MCF 10A (cell line): Measurements from ENCODE around the gene CAPG. TPM values are rescaled to one million over a fixed set of nuclear protein-coding genes. Genes with fewer than 3 reads are reported as not detected.

Source experiments
- BruUV-seq: library from RNA; stranded (reverse); fragments of 400-500 nt; replicated peaks from 2 replicates; lab custom pipeline; 2021; lab: Mats Ljungman, UMichigan
- CTCF ChIA-PET: fragments of 300-600 bp; sonication (Branson Sonifier 250); formaldehyde crosslinking; extraction: SDS; loops from one replicate; lab custom pipeline; 2021; ENCODE audit warnings: antibody characterized with exemption, inconsistent platforms; lab: Yijun Ruan, JAX
- POLR2A ChIA-PET: fragments of 300-600, 350-650 bp; sonication (Branson Sonifier 250); formaldehyde crosslinking; extraction: SDS; loops from one replicate; lab custom pipeline; 2020; ENCODE audit warnings: antibody characterized with exemption, inconsistent platforms; lab: Yijun Ruan, JAX
- DNase-seq: peaks from one replicate; pipeline ENCODE4 v3.0.0-alpha.2; 2018; ENCODE audit not compliant: unreplicated experiment
- H3K27ac Mint-ChIP-seq: one replicate; pipeline ENCODE4 v1.8.0; 2022; ENCODE audit warnings: mild to moderate bottlenecking, low read depth, mixed read lengths; ENCODE audit not compliant: unreplicated experiment
- H3K27me3 Mint-ChIP-seq: one replicate; pipeline ENCODE4 v1.8.0; 2022; ENCODE audit warnings: mixed read lengths; ENCODE audit not compliant: insufficient read depth, unreplicated experiment
- H3K36me3 Mint-ChIP-seq: one replicate; pipeline ENCODE4 v1.8.0; 2022; ENCODE audit warnings: mild to moderate bottlenecking, moderate library complexity, mixed read lengths; ENCODE audit not compliant: insufficient read depth, unreplicated experiment
- H3K4me1 Mint-ChIP-seq: one replicate; pipeline ENCODE4 v1.8.0; 2022; ENCODE audit warnings: mixed read lengths; ENCODE audit not compliant: insufficient read depth, unreplicated experiment
- H3K4me3 Mint-ChIP-seq: one replicate; pipeline ENCODE4 v1.8.0; 2022; ENCODE audit warnings: mild to moderate bottlenecking, moderate library complexity, mixed read lengths; ENCODE audit not compliant: unreplicated experiment
- H3K9me3 Mint-ChIP-seq: one replicate; pipeline ENCODE4 v1.8.0; 2022; ENCODE audit warnings: mixed read lengths; ENCODE audit not compliant: unreplicated experiment
- CTCF ChIP-seq: fragments of 200-600 bp; IDR thresholded peaks from one replicate; pipeline ENCODE4 v1.8.0; 2022; ENCODE audit warnings: antibody characterized with exemption, mild to moderate bottlenecking; ENCODE audit not compliant: unreplicated experiment
- intact Hi-C: fragments of 100-400 bp; cut with micrococcal nuclease; formaldehyde crosslinking; loops from 2 replicates; pipeline ENCODE4 v1.14.1; 2022
- total RNA-seq: library from RNA; stranded (reverse); gene quantifications from 2 replicates; pipeline ENCODE4 v1.2.3, GENCODE V29; 2022

The CAPG gene
- total RNA-seq, 1 experiment from 2014 or later = 188 TPM

GRCh38 chr2:85457877-85458316, 47.7 kb upstream of the CAPG start:
- intact Hi-C loops = no loop called here

GRCh38 chr2:85457043-85457442, 46.9 kb upstream of the CAPG start:
- Mint-ChIP-seq H3K4me1 (peaks cover 23% of the 10 kb centered on the region), H3K9me3 (no peaks in the 10 kb centered on the region), H3K36me3 (no peaks in the 10 kb centered on the region), H3K27me3 (no peaks in the 10 kb centered on the region), H3K4me3 (no peak overlapping the region), H3K27ac (no peak overlapping the region)
- no peak for TF ChIP-seq CTCF
- POLR2A ChIA-PET = interaction anchor here (0.6 to 4.5 kb wide), 16 partner anchors 9 to 103 kb away, joined by 3 to 32 read pairs (median 9); partner anchors contain the start of genes ELMOD3, MAT2A and RETSAT
- DNase-seq = no peak
- no TSS peak for BruUV-seq
- intact Hi-C loops = no loop called here
- CTCF ChIA-PET = interaction anchor here (1.0 to 2.6 kb wide), 4 partner anchors 11 to 38 kb away, joined by 3 to 8 read pairs (median 6); no protein-coding TSS in a partner anchor

More at GRCh38 chr2:85457877-85458316, 47.7 kb upstream of the CAPG start:
- Mint-ChIP-seq H3K27me3 (no peaks in the 10 kb centered on the region), H3K27ac (peak overlapping the region; percentile 40), H3K4me3 (no peak overlapping the region), H3K36me3 (no peaks in the 10 kb centered on the region), H3K4me1 (peaks cover 17% of the 10 kb centered on the region), H3K9me3 (no peaks in the 10 kb centered on the region)
- no TSS peak for BruUV-seq
- TF ChIP-seq CTCF = no peak
- DNase-seq = peak; percentile 96
- ChIA-PET POLR2A (interaction anchor here (0.6 to 4.5 kb wide), 18 partner anchors 10 to 104 kb away, joined by 3 to 32 read pairs (median 6); partner anchors contain the start of genes ELMOD3, MAT2A and RETSAT), CTCF (interaction anchor here (1.0 to 2.6 kb wide), 3 partner anchors 11 to 38 kb away, joined by 3 to 8 read pairs (median 6); no protein-coding TSS in a partner anchor)

GRCh38 chr2:85455552-85456090, 45.5 kb upstream of the CAPG start:
- Mint-ChIP-seq H3K36me3 (no peaks in the 10 kb centered on the region), H3K4me1 (peaks cover 27% of the 10 kb centered on the region), H3K27me3 (no peaks in the 10 kb centered on the region), H3K9me3 (no peaks in the 10 kb centered on the region), H3K27ac (no peak overlapping the region), H3K4me3 (no peak overlapping the region)
- no peak for DNase-seq
- no peak for TF ChIP-seq CTCF
- CTCF ChIA-PET = interaction anchor here (1.9 kb wide), 1 partner anchor 9 kb away, joined by 7 read pairs; no protein-coding TSS in a partner anchor
- intact Hi-C loops = no loop called here
- BruUV-seq = no TSS peak
- POLR2A ChIA-PET = interaction anchor here (0.6 to 4.5 kb wide), 7 partner anchors 10 to 90 kb away, joined by 3 to 23 read pairs (median 14); partner anchors contain the start of gene MAT2A

GRCh38 chr2:85453571-85453970, 43.4 kb upstream of the CAPG start:
- DNase-seq = no peak
- peaks cover 27% of the 10 kb centered on the region for H3K4me1 Mint-ChIP-seq
- no TSS peak for BruUV-seq
- TF ChIP-seq CTCF = no peak
- no peak overlapping the region for H3K27ac Mint-ChIP-seq
- CTCF ChIA-PET = interaction anchor here (0.6 to 1.0 kb wide), 3 partner anchors 9 to 14 kb away, joined by 3 read pairs; no protein-coding TSS in a partner anchor
- no peaks in the 10 kb centered on the region for H3K27me3 Mint-ChIP-seq
- POLR2A ChIA-PET = interaction anchor here (0.9 to 1.5 kb wide), 4 partner anchors 12 to 84 kb away, joined by 3 to 5 read pairs (median 3); no protein-coding TSS in a partner anchor
- no peak overlapping the region for H3K4me3 Mint-ChIP-seq
- H3K36me3 Mint-ChIP-seq = no peaks in the 10 kb centered on the region
- intact Hi-C loops = no loop called here
- H3K9me3 Mint-ChIP-seq = no peaks in the 10 kb centered on the region
